Left ventricle myocardium superior (tissue), 1 donor: ENCODE measurements around the gene CLTA. TPM values are rescaled to one million over a fixed set of nuclear protein-coding genes. Genes with fewer than 3 reads are reported as not detected.
"Not testable (repeated sequence)": the region's sequence is repeated elsewhere in the genome, so short reads cannot be mapped to it uniquely, and the experiment has no call there.

Experiments used
- ATAC-seq: fragments of 200-7000 bp; cut with Tn5 transposase; one replicate; pipeline ENCODE4 v1.9.1; 2020; ENCODE audit warnings: mild to moderate bottlenecking, moderate library complexity
- DNase-seq: peaks from one replicate; pipeline ENCODE4 v3.0.0-alpha.2; 2020
- intact Hi-C: fragments of 100-400 bp; cut with micrococcal nuclease; formaldehyde crosslinking; loops from one replicate; pipeline ENCODE4 v1.11.0; 2022
- total RNA-seq: library from RNA; stranded (reverse); fragmentation: NEBNext Ultra II Directional; extraction: Animal tissue kit (Norgen Biotek cat#: 25700); gene quantifications from one replicate; pipeline ENCODE4 v1.2.1, GENCODE V29; 2021
- donor health status: DM: no; HTN: yes; CAD: no; lungs with severe emphysema.

Gene CLTA
- total RNA-seq, 1 donor from 2014 or later = 60.7 TPM

- intact Hi-C loops = no loop called here
- ATAC-seq (peak; percentile 27), DNase-seq (no peak)
Measured at GRCh38 chr9:36154331-36154952, 36.3 kb upstream of the CLTA start.

GRCh38 chr9:36156116-36156515, 34.6 kb upstream of the CLTA start:
- intact Hi-C loops = no loop called here
- ATAC-seq = no peak
- DNase-seq = no peak

- peak; percentile 74 for ATAC-seq
- intact Hi-C loops = no loop called here
Measured at GRCh38 chr9:36158122-36158521, 32.6 kb upstream of the CLTA start.

GRCh38 chr9:36158917-36159316, 31.8 kb upstream of the CLTA start:
- ATAC-seq = peak; percentile 70
- DNase-seq = no peak
- intact Hi-C loops = no loop called here

More at GRCh38 chr9:36158122-36158521, 32.6 kb upstream of the CLTA start:
- DNase-seq = no peak

- intact Hi-C loops, ATAC-seq, DNase-seq: not testable (repeated sequence)
Measured at GRCh38 chr9:36159509-36159908, 31.2 kb upstream of the CLTA start.

- ATAC-seq, DNase-seq, intact Hi-C loops: not testable (repeated sequence)
Measured at GRCh38 chr9:36160126-36160525, 30.6 kb upstream of the CLTA start.

GRCh38 chr9:36161187-36161586, 29.5 kb upstream of the CLTA start:
- ATAC-seq (no peak), DNase-seq (no peak)
- intact Hi-C loops = no loop called here

- ATAC-seq = no peak
- DNase-seq = no peak
- intact Hi-C loops = no loop called here
Measured at GRCh38 chr9:36162211-36162738, 28.4 kb upstream of the CLTA start.

- ATAC-seq = peak; percentile 66
- DNase-seq = peak; percentile 80
- intact Hi-C loops = no loop called here
Measured at GRCh38 chr9:36163049-36163785, 27.5 kb upstream of the CLTA start.

GRCh38 chr9:36163786-36164170, 26.9 kb upstream of the CLTA start:
- no peak for DNase-seq
- intact Hi-C loops = no loop called here
- ATAC-seq = no peak

- ATAC-seq = no peak
- intact Hi-C loops = no loop called here
- DNase-seq = no peak
Measured at GRCh38 chr9:36164372-36164771, 26.3 kb upstream of the CLTA start.

GRCh38 chr9:36164989-36165388, 25.7 kb upstream of the CLTA start:
- no peak for DNase-seq
- no peak for ATAC-seq
- intact Hi-C loops = loop anchor here (5.0 kb wide), 1 partner anchor 63 kb away; no protein-coding TSS in a partner anchor

GRCh38 chr9:36165826-36166167, 24.9 kb upstream of the CLTA start:
- DNase-seq = no peak
- intact Hi-C loops = loop anchor here (5.0 kb wide), 1 partner anchor 63 kb away; no protein-coding TSS in a partner anchor
- ATAC-seq = peak; percentile 59

GRCh38 chr9:36166168-36166927, 24.4 kb upstream of the CLTA start:
- ATAC-seq = peak; percentile 93
- intact Hi-C loops = loop anchor here (5.0 kb wide), 1 partner anchor 64 kb away; no protein-coding TSS in a partner anchor
- peak; percentile 90 for DNase-seq

- intact Hi-C loops = loop anchor here (5.0 kb wide), 1 partner anchor 67 kb away; no protein-coding TSS in a partner anchor
- ATAC-seq (no peak), DNase-seq (no peak)
Measured at GRCh38 chr9:36169166-36169565, 21.6 kb upstream of the CLTA start, which contains the start of gene CCIN. Gene CCIN, plus strand, starts transcription at chr9:36169388. Its CDS starts 115 bp downstream, at chr9:36169503.

- no peak for DNase-seq
- no peak for ATAC-seq
- intact Hi-C loops = loop anchor here (5.0 kb wide), 1 partner anchor 67 kb away; no protein-coding TSS in a partner anchor
Measured at GRCh38 chr9:36169708-36170107, 21.0 kb upstream of the CLTA start.

GRCh38 chr9:36170531-36170930, 20.2 kb upstream of the CLTA start:
- ATAC-seq (no peak), DNase-seq (no peak)
- intact Hi-C loops = no loop called here

GRCh38 chr9:36173861-36174260, 16.9 kb upstream of the CLTA start:
- intact Hi-C loops = no loop called here
- no peak for ATAC-seq
- DNase-seq = no peak

- intact Hi-C loops = no loop called here
- no peak for ATAC-seq
- DNase-seq = no peak
Measured at GRCh38 chr9:36174271-36174670, 16.4 kb upstream of the CLTA start.

GRCh38 chr9:36174731-36175130, 16.0 kb upstream of the CLTA start:
- ATAC-seq (no peak), DNase-seq (no peak)
- intact Hi-C loops = no loop called here
